HepG2 (cell line): ENCODE measurements around the gene ACTRT2. TPM values are rescaled to one million over a fixed set of nuclear protein-coding genes. Genes with fewer than 3 reads are reported as not detected.

ENCODE experiments used
- ATAC-seq: fragments of 200-7000 bp; cut with Tn5 transposase; 3 replicates; pipeline ENCODE4 v1.9.1; 2020; ENCODE audit warnings: mild to moderate bottlenecking, moderate library complexity
- BruUV-seq: library from RNA; stranded (reverse); fragments of 400-500 nt; replicated peaks from 2 replicates; lab custom pipeline; 2021; lab: Mats Ljungman, UMichigan
- CTCF ChIA-PET: fragments of 300-600 bp; formaldehyde crosslinking; extraction: SDS; loops from one replicate; lab custom pipeline; 2021; ENCODE audit warnings: low total read pairs, inconsistent platforms, low intra/inter-chr PET ratio; lab: Yijun Ruan, JAX
- POLR2A ChIA-PET: fragments of 350-600 bp; sonication (Branson Sonifier 250); formaldehyde crosslinking; loops from one replicate; lab custom pipeline; 2020; ENCODE audit warnings: antibody characterized with exemption, inconsistent platforms; lab: Yijun Ruan, JAX
- DNase-seq: peaks from one replicate; pipeline ENCODE4 v3.0.0-alpha.2; 2015; ENCODE audit warnings: low spot score
- FAIRE-seq: peaks from 3 replicates; lab custom pipeline; 2011; peaks lifted over from hg19 to GRCh38; lab: Jason Lieb, UNC
- H2AFZ ChIP-seq: one replicate; pipeline ENCODE4 v1.6.1; 2011; ENCODE audit warnings: low read length, inconsistent platforms
- H3K27ac ChIP-seq: fragments of 300-600 bp; 3 replicates; pipeline ENCODE4 v1.8.0; 2011; ENCODE audit warnings: mixed run types, mild to moderate bottlenecking, mixed read lengths, low read length, inconsistent platforms; ENCODE audit not compliant: insufficient read depth; ENCODE audit errors: extremely low read length
- H3K27me3 ChIP-seq, 2 experiments: fragments of 200-600 bp in 1 of 2; 2 replicates in 1 of 2; 3 replicates in 1 of 2; pipeline versions ENCODE4 v1.6.0 to v1.8.0; 2011; ENCODE audit warnings: low read length in 2 of 2, mild to moderate bottlenecking in 2 of 2, moderate library complexity in 2 of 2, inconsistent platforms in 1 of 2; ENCODE audit not compliant: insufficient read depth in 2 of 2, control insufficient read depth in 1 of 2
- H3K36me3 ChIP-seq, 2 experiments: fragments of 200-600 bp in 1 of 2; replicated peaks in 1 of 2; 2 replicates in 1 of 2; 3 replicates in 1 of 2; pipeline versions ENCODE4 v1.5.1 to v1.8.0; 2011; ENCODE audit warnings: low read length in 2 of 2, inconsistent platforms in 1 of 2; ENCODE audit not compliant: insufficient read depth in 2 of 2, control insufficient read depth in 1 of 2
- H3K4me1 ChIP-seq: 2 replicates; pipeline ENCODE4 v1.5.1; 2012; ENCODE audit warnings: low read length, inconsistent platforms; ENCODE audit not compliant: insufficient read depth
- H3K4me2 ChIP-seq: 2 replicates; pipeline ENCODE4 v1.6.0; 2011; ENCODE audit warnings: low read depth, low read length, inconsistent platforms
- H3K4me3 ChIP-seq, 3 experiments: fragments of 200-600 bp in 1 of 3; sonication (generic), shearing (Covaris generic) in 1 of 3; replicated peaks in 1 of 3; 2 replicates each; pipeline ENCODE4 v1.5.1; 2011 to 2016; ENCODE audit warnings: low read length in 3 of 3, inconsistent platforms in 2 of 3, low read depth in 2 of 3, mild to moderate bottlenecking in 2 of 3, control low read depth in 1 of 3, mixed read lengths in 1 of 3; ENCODE audit not compliant: insufficient read depth in 1 of 3
- H3K79me2 ChIP-seq: one replicate; pipeline ENCODE4 v1.6.1; 2011; ENCODE audit warnings: low read length, inconsistent platforms; ENCODE audit not compliant: insufficient read depth
- H3K9ac ChIP-seq: 2 replicates; pipeline ENCODE4 v1.6.0; 2011; ENCODE audit warnings: mild to moderate bottlenecking, low read depth, low read length, inconsistent platforms; ENCODE audit not compliant: insufficient read depth
- H3K9me3 ChIP-seq: 2 replicates; pipeline ENCODE4 v1.5.1; 2012; ENCODE audit warnings: mild to moderate bottlenecking, low read length
- H4K20me1 ChIP-seq: 2 replicates; pipeline ENCODE4 v1.6.0; 2011; ENCODE audit warnings: inconsistent platforms, mild to moderate bottlenecking, low read length, moderate library complexity; ENCODE audit not compliant: insufficient read depth
- HDAC2 ChIP-seq: sonication (generic); formaldehyde crosslinking; IDR thresholded peaks from 2 replicates; pipeline ENCODE4 v1.4.0; 2020; ENCODE audit warnings: missing genetic modification reagents
- TOPORS ChIP-seq: sonication (generic); formaldehyde crosslinking; IDR thresholded peaks from 2 replicates; pipeline ENCODE4 v1.8.0; 2023; ENCODE audit warnings: mild to moderate bottlenecking, missing genetic modification reagents
- ZBTB40 ChIP-seq, 2 experiments: fragments of 450-650 bp in 1 of 2; sonication (generic) in 1 of 2; formaldehyde crosslinking in 1 of 2; IDR thresholded peaks; 2 replicates each; pipeline versions ENCODE4 v1.6.1 to v1.8.0; 2016 to 2022; ENCODE audit warnings: antibody characterized with exemption in 1 of 2, mild to moderate bottlenecking in 1 of 2, missing genetic modification reagents in 1 of 2
- ZNF280B ChIP-seq: sonication (generic); formaldehyde crosslinking; IDR thresholded peaks from 2 replicates; pipeline ENCODE4 v1.5.0; 2020; ENCODE audit warnings: missing genetic modification reagents, mild to moderate bottlenecking, borderline replicate concordance
- ZNF609 ChIP-seq: sonication (generic); formaldehyde crosslinking; IDR thresholded peaks from 2 replicates; pipeline ENCODE4 v1.4.0; 2020; ENCODE audit warnings: mild to moderate bottlenecking, missing genetic modification reagents, borderline replicate concordance
- WGBS: methylation state at CpG from one replicate; pipeline ENCODE4 v1.1.6; 2017; ENCODE audit warnings: low lambda C conversion rate; 5-methylcytosine and 5-hydroxymethylcytosine counted together
- in situ Hi-C: cut with HindIII; loops from 2 replicates; pipeline ENCODE4 v1.10.0; 2017; ENCODE audit warnings: low pct_unique_long_range_greater_than_20kb; ENCODE audit not compliant: extremely low pct_ligation_motif_present
- intact Hi-C: fragments of 100-400 bp; cut with micrococcal nuclease; formaldehyde crosslinking; loops from one replicate; pipeline ENCODE4 v1.10.0; 2022; ENCODE audit not compliant: unreplicated experiment
- polyA plus RNA-seq, 8 experiments: library from polyadenylated mRNA; depleted of rRNA in 3 of 8; stranded (reverse) in 7 of 8; unstranded in 1 of 8; fragments of >200 nt; fragmentation: Illumina TruSeq in 4 of 8; extraction: Trizol in 4 of 8; gene quantifications; 2 replicates each; pipeline versions ENCODE4 v1.2.1 to v1.2.3, GENCODE V29; 2011 to 2016; ENCODE audit warnings: low read depth in 4 of 8, missing spikeins in 1 of 8, mixed read lengths in 1 of 8; ENCODE audit not compliant: insufficient read depth in 1 of 8
- total RNA-seq, 5 experiments: library from RNA; depleted of rRNA; stranded (reverse); fragments of >200 nt; fragmentation: Illumina TruSeq; extraction: Trizol; gene quantifications; 2 replicates each; pipeline ENCODE4 v1.2.3, GENCODE V29; 2016; ENCODE audit warnings: low read depth in 1 of 5
- TF ChIP-seq, protein P1 (sequence below): sonication (generic); formaldehyde crosslinking; IDR thresholded peaks from 2 replicates; pipeline ENCODE4 v1.4.0; 2020; ENCODE audit warnings: missing genetic modification reagents

Gene ACTRT2
- total and polyA plus RNA-seq, 2 of the 13 experiments (the other 11 are each of a cell fraction or from before 2014, with no cell fraction given) = not detected

GRCh38 chr1:3018051-3018471, 3.2 kb upstream of the ACTRT2 start (continued):
- TF ChIP-seq, protein P1, sequence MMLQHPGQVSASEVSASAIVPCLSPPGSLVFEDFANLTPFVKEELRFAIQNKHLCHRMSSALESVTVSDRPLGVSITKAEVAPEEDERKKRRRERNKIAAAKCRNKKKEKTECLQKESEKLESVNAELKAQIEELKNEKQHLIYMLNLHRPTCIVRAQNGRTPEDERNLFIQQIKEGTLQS (CRISPR knock-in tag) = no peak
- TF ChIP-seq TOPORS (CRISPR knock-in tag) = no peak

- in situ Hi-C loops = no loop called here
- no peak for FAIRE-seq
- Histone ChIP-seq H3K36me3 (no peaks in the 10 kb centered on the region), H3K27me3 (peaks cover 12 to 69% of the 10 kb centered on the region in 2 experiments), H3K79me2 (no peaks in the 10 kb centered on the region), H3K4me3 (no peak overlapping the region), H4K20me1 (no peaks in the 10 kb centered on the region), H3K9ac (no peak overlapping the region), H3K4me1 (no peaks in the 10 kb centered on the region), H3K9me3 (no peaks in the 10 kb centered on the region), H3K4me2 (no peak overlapping the region), H2AFZ (no peak overlapping the region), H3K27ac (no peak overlapping the region)
- no TSS peak for BruUV-seq
- CTCF ChIA-PET = no interaction called here
- intact Hi-C loops = no loop called here
- no peak for DNase-seq
- WGBS = 41% methylated on average over 7 of the region's 16 CpGs
- POLR2A ChIA-PET = no interaction called here
- no peak for ATAC-seq
- no peak for TF ChIP-seq ZNF280B (CRISPR knock-in tag)
- TF ChIP-seq ZBTB40 (IDR thresholded peaks at IDR 0.05) = no peak
- TF ChIP-seq ZBTB40 (CRISPR knock-in tag; IDR thresholded peaks at IDR 0.05) = no peak
- TF ChIP-seq ZNF609 = no peak
- TF ChIP-seq HDAC2 = no peak
Observed at GRCh38 chr1:3018576-3018975, 2.7 kb upstream of the ACTRT2 start.
